Measurements from ENCODE around the gene MPO.

The MPO gene

DNA sequence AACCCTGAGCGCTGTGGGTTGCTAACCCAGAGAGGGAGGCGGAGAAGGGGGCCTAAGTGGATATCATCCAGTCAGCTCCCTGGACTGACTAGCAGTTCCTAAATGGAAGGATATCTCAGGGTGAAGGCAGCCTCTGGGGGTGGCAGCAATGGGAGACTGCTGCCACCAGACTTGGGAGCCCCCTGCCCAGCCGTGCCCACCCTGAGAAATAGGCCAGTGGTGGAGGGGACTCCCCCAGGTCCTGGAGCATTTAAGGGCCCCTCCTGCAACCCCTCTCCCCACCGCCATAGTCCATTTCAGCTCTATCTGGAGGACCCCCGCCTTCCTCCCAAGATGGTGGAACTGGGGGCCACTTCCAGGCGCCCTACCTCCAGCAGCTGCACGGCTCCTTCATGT, 39.4 kb upstream of the MPO start:
- no peak for DNase-seq (ENCODE audit: low read depth, low spot score)

DNA sequence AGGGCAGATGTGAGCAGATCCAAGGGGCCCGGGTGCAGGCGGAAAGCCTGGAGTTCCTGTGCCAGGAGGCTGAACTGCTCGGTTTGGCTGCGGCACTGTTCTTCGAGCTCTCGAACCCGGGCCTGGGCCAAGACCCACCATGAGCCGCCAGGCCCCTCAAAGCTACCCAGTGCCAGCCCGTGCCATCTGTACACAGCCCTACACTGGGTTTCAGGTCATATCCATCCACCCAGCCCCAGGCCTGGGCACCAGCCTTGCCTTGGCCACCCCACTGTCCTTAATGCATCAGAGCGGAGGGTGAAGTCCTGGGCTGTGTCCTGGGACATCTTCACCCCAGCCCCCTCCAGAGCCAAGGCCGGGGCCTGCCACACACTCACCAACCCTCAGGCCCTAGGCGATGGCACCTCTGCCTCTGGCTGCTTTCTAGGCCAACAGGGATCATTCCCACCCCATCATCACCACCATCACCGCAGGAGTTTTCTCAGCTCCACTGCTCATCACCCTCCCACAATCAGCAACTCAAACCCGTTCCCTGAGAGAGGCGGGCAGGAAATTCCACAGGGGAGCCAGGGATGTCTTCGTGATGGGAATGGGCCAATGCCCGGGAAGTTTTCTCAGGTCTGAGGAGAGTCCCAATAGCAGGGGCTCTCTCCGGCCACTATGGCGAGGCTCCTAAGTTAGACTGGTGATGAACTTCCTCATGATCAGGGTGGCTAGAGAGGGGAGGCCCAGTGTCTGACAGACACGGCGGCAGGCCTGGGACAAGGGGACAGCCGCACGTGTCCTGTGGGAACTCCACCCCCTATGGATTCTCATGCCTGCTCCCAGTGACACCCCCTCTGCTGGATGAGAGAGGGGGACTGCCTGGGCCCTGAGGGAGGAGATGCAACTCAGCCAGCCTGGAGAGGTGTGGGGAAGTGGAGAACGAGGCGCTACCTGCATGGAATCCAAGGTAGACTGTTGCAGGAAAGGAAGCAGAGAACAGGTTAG, 38.7 kb upstream of the MPO start:
- no peak for DNase-seq (ENCODE audit: low read depth, low spot score)

DNA sequence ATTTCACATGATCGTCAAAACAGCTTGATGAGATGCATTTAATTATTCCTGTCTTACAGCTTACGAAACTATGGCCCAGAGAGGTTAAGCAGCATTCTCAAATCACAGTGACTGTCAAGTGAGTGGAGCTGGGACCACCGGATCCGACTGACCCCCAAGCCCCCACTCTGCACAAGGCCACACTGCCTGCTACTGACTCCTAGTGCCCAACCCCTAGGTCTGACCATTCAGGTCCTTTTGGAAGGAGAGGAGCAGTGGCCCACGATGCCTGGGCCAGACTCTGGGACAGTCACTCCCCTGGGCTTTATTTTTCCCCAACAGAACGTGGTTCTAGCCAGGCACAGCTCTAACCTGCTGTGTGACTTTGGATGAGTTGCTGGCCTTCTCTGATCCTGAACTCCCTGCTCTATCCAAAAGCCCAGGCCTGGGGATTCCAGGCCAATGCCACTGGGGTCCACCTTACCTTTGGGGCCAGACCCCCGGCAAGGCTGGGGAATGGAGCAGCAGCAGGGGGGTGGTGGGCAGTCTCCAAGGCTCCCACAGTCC, 38.0 kb upstream of the MPO start:
- DNase-seq (ENCODE audit: low read depth, low spot score) = no peak

DNA sequence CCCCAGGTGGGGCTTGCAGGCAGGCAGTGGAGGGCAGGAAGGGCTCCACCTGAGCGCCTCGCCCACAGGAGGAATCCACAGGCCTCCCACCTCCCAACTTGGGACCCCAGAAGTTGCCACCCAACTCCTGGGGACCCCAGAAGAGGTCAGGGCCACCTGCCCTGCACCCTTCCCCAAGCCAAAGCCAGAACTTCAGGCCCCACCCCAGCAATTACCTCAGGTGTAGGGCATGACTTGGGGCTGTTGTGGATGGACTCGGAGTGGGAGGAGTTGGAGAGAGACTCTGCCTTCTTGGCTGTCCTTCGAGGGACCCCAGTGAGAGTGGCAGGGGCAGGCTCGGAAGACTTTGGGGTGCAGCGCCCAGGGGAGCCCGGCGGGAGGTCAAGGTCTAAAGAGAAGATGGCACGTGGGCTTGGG, 37.3 kb upstream of the MPO start:
- no peak for DNase-seq (ENCODE audit: low read depth, low spot score)

DNA sequence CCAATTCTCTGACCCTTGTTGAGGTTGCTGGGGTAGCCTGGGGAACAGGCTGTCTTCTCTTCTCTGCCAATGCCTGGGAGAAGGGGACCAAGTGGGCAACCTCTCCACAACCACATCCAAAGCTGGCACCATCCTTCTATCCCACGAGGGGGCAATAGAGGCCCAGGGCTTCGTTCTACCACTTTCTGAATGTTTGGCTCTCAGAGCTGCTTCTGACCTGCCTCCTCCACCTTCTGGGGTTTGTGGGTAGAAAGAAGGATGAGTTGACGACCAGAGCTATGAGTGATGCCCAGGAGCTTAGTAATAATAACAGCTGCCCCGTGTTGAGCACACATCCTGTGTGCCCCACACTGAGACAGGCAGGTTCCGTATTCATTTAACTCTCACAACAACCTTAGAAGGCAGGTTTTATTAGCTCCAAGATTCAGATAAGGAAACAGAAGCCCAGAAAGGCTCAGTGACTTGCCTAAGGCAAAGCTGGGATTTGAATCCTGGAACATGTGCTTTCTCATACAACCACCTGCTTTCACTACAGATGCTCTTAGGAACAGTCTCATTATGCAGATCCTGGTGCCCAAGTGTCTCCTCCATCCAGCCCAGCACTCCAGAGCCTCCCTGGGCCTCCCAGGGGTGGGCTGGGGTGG, 36.8 kb upstream of the MPO start:
- no peak for DNase-seq (ENCODE audit: low read depth, low spot score)

DNA sequence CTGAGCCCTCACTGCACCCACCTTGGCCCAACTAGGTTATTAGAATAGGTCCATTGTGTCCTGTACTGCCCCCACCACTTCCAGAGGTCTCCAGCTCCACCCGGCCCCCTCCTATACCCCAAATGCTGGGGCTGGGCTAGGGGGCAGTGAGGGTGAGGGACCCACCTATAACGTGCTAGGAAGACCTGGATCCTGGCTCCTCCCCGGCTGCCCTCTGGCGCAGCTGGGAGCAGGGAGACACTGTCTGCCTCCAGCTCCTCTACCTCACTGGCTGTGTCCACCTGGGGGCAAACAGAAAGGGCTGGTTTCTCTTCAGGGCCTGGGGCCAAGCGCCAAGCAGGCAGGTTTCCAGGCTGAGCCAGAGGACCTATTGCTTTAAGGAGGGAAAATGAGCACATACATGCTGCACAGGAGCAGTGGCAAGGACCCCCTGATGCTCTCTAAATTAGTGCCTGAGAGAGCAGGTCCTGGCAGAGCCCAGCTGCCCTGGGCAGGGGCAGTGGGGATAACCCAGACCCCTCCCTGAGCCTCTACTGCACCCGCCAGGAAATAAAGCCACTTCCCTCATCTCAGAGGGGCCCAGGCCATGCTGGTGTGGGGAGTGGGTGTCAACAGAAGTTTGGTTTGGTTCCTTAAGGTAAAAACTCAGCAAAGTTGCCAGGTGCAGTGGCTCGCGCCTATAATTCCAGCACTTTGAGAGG, 35.7 kb upstream of the MPO start:
- no peak for DNase-seq (ENCODE audit: low read depth, low spot score)

DNA sequence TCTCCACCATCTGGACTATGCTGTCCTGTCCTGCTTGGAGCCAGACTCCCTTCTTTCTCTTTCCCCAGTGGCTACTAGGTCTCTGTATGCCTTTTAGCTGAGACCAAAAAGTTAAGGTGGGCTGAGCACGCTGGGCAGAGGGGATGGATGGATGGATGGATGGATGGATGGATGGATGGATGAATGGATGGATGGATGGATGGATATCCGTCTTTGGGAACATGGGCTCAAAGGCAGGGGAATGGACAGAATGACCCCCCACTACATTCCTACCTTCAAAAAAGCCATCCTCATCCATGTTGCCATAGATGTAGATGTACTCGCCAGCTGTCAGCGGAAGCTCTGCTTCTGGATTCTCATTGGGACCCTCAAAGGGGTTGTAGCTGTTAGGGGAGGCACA, 35.0 kb upstream of the MPO start:
- DNase-seq (ENCODE audit: low read depth, low spot score) = no peak

DNA sequence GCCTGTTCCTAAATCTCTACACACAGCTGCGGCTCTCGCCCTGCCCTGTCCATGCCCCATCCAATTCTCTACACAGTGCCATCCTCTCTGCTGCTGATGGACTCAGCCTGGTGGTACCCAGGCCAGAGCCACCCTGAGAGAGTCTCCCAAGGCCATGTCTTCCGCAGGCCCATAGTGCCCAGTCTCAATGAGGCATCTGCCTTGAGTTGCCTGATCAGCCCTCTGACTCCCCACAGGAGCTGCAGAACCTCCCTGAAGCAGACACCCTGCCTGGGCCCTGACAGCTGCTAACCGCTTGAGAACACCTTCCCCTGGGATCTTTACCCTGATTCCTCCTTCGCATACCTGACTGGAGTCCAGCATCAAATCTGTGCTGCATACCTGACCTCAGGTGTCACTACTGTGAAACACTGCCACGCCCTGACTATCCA, 34.6 kb upstream of the MPO start:
- DNase-seq (ENCODE audit: low read depth, low spot score) = no peak

DNA sequence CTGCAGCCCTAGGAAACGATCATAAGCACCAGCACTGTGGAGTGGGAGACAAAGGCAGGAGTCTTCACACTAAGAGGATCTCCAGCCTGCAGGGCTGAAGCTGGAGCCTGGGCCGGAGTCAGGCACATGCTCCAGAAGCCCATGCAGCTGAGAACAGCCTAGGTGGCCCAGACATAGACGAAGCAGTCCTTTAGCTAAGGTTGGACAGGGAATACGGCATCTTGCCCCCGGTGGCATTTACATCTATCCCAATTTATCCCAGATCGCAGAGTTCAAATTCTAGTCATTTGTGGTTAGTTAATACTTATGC, 33.9 kb upstream of the MPO start:
- no peak for DNase-seq (ENCODE audit: low read depth, low spot score)

DNA sequence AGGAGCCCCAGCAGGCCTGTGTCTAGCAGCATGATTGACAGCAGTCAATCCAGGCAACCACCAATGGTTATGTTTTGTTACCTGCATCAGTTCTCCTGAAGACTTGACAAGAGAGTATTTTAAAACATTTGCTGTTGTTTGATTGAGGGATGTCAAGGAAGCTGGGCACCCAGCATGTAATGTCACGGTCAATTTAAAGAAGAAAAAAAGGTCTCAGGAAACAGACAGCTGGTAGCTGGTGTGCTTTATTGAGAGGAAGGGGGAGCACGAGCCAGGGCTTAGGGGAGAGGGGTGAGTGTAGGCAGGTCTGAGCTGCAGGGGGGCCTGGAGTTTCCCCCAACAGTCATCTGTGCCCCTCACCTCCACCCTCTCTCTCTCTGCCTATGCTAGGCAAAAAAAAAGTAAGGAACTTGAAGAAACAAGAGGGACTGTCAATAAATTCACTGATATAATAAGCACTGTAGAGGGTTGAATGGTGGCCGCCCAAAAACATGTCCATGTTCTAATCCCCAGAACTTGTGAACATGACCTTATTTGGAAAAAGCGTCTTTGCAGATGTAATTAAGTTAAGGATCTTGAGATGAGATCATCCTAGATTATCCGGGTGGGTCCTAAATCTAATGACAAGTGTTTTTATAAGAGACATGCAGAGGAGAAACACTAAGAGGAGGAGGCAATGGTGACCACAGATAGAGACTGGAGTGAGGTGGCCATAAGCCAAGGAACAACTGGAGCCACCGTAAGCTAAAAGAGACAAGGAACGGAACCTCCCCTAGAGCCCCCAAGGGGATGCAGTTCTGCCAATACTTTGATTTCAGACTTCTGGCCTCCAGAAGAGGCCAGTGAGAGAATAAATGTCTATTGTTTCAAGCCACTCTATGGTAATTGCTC, 33.3 kb upstream of the MPO start:
- DNase-seq (ENCODE audit: low read depth, low spot score) = no peak

DNA sequence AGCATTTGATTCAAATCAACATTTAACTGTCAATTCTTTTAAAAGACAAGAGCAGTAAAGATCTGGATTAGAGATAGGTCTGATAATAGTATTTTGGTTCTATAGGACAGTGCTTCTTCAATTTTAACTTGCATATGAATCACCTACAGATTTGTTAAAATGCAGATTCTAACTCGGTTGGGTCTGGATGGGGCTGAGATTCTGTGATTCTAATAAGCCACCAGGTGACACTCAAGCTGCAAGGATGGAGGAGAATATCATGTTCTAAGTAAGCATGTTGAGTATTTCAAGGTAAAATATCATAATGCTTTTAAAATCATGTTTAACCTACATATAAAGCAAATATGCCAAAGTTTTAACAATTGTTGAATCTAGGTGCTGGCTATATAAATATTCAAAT, 32.1 kb upstream of the MPO start:
- no peak for DNase-seq (ENCODE audit: low read depth, low spot score)

DNA sequence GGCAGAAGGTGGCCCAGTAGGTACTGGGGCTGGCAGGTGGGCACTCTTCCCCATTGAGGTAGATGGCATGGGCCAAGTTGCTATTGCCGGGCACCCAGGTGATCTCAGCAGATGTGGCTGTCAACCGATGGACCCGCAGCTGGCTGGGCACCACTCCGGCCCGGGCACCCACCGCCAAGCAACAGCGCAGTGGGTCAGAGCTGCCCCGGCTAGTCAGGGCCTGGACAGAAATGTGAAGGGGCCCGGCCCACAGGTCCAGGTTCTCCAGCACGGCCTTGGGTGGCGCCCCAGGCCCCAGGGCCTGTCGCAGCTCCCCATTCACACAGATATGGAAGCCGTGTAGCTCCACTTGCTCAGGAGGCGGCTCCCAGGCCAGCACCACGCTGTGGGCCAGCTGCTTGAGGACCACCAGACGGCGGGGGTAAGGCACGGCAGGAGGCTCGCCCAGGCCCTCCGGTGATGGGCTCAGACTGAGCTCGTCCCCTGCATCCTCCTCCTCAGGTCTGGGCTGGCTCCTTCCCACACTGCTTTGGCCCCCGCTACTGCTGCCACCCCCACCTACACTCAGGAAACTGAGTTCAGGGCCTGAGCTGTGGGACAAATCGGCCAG, 31.4 kb upstream of the MPO start:
- DNase-seq (ENCODE audit: low read depth, low spot score) = no peak

DNA sequence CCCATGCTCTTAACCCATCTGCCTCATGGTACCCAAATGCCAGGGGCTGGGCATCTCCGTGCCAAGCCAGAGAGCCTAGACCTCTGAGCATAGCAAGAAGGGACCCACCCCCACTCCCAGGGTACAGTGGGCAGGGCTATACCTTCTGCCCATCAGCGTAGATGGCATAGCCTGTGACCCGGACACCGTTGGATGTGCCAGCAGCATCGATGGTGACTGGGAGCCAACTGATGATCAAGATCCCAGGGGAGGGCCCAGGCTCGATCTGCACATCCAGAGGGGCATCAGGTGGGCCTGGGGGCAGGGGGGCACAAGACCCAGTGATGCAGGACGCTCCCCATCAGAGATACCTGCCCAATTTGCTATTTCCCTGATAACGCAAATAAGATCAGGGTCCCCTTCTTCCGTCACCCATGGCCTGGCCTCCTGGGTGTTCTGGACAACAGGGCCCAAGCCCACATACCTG, 30.7 kb upstream of the MPO start:
- no peak for DNase-seq (ENCODE audit: low read depth, low spot score)

DNA sequence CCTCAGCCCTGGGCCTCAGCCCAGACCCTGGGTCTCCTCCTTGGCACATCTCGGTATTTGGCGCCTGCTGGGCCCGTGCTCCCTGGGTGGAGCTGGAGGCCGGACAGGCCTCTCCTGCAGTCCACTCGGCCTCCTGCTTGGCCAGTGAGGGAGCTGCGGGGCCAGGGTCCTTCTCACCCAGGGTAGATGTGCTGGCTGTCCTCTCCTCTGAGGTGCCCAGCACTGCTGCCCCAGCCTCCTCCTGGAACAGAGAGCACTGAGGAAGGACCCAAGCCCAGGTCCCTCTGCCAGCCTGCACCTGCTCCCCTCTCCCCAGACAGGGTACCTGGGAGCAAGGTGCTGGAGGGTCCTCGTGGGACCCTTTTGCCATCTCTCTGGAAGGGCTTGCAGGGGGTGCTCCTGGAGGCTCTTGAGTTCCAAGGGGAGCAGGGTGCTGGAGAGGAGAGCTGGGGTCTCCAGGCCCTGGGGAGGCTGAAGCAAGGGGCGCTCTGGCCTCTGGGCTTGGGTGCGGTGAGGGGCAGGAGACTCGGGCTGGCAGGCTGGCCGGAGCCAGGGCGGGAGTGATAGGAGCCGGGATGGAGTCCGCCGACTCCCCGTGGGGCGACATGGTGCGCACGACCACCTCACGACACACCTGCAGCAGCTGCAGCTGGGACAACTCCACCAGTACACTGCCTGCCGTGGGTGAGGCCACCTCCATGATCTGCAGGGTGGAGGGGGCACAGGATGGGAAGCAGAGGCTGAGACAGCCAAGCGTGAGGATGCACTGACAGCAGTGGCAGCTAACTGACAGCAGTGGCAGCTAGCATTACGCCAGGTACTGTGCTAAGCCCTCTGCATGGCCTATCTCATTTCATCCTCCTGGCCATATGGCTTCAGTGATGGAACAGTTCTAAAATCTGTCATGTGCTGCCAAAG, 30.0 kb upstream of the MPO start:
- DNase-seq (ENCODE audit: low read depth, low spot score) = no peak

DNA sequence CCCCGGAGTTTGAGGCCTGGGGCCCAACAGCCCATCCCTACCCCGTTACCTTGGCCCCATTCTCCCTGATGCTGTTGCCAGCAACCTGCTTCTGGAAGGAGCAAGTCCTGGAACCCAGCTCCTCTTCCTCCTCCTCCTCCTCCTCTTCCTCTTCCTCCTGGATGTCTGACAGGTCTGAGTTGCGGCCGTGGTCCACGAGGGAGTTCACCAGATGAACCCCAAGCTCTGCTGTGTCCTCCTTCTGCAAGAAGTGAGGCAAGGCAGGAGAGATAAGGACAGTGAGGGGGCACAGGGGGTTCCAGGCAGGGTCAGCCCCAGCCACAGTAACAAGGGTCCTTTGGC, 29.2 kb upstream of the MPO start:
- DNase-seq (ENCODE audit: low read depth, low spot score) = no peak

DNA sequence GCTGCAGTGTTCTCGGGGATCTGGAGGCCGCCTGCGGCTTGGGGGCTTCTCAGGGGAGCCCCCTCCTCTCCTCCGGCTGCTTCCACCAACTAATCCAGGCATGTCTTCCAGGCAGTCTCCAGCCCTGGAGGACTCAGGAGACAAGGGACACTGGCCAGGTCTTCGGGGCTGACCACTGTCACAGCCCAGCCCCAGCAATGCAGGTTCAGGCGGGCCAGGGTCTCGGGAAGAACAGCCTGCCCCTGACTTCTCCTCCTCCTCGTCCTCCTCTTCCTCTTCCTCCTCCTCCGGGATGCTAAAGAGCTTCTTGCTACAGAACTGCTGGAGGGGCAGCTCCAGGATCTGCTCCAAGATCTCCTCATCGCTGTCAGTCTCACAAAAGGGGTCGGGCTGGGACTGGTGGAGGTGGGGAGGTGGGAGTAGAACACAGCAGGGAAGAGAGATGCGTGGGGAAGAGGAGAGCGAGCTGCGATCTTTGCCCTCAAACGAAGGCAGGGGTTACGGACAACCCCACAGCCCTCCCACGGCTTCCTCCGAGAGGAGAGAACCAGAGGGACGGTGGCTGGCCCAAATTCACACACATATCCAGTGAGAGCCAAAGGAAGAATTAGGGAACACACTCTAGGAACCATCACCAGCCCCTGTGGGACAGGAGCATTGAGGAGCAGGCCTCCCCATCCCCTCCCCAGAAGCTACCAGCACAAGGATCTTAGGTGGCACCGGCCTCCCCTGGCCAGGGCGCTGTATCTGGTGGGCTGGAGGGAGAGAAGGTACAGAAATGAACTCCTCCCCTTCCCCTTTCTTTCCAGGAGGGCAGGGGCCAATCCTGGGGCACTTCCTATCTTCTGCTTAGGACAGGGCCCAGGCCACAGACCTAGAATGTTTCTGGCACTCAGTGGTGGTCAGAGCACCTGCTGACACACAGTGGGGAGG, 28.5 kb upstream of the MPO start:
- DNase-seq (ENCODE audit: low read depth, low spot score) = no peak

DNA sequence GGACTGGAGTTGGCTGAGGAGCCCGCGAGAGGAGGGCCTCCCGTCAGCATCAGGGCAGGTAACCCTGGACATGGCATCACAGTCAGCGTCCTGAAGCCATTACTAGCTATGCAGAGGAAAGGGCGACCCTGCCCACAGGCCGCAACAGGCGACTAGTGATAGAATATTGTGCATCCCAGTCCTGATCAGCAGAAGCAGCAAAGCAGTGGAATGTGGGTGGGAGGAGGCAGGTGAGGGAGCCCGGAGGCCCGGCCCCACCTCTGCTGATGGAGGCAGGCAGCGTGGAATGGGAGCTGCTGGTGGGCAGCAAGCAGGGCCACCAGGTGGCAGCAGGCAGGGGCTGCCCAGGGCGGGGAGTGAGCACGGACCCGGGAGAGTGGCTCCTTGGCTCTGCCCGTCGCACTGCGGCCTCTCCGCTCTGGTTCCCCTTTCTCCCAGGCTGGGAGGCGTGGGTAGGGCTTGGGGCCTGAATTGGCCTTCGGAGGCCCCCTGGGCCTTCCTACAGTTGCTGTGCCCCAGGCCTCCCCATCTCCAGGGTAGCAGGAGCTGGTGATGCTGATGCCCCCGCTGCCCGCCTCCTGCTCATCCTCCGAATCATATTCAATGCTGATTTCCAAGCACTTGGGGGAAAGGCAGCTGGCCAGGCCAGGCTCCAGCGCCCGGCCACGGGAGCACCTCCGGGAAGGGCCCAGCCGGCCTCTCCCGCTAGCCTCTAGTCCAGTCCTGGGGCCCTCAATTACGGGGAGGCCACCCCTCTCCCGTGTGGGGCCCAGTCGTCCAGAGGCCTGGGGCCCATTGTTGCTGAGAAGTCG, 27.6 kb upstream of the MPO start:
- no peak for DNase-seq (ENCODE audit: low read depth, low spot score)
